Activated CD8-positive, alpha-beta T cell treated with anti-CD3 and anti-CD28 coated beads for 36 hours (primary cell): ENCODE data around the gene SOCS6. TPM values are rescaled to one million over a fixed set of nuclear protein-coding genes. Genes with fewer than 3 reads are reported as not detected.

Experiments used
- ATAC-seq: fragments of 200-7000 bp; cut with Tn5 transposase; one replicate; pipeline ENCODE4 v1.10.0; 2021; ENCODE audit warnings: mild to moderate bottlenecking, moderate library complexity
- CTCF ChIA-PET: fragments of 350-600 bp; sonication (Branson Sonifier 250); formaldehyde crosslinking; loops from one replicate; lab custom pipeline; 2021; ENCODE audit warnings: antibody characterized with exemption; lab: Charles Lee
- POLR2A ChIA-PET: fragments of 350-600 bp; sonication (Branson Sonifier 250); formaldehyde crosslinking; loops from one replicate; lab custom pipeline; 2021; ENCODE audit warnings: antibody characterized with exemption; lab: Charles Lee
- DNase-seq: peaks from one replicate; pipeline ENCODE4 v3.0.0-alpha.2; 2020
- H3K27ac Mint-ChIP-seq: one replicate; pipeline ENCODE4 v1.8.0; 2021; ENCODE audit warnings: mild to moderate bottlenecking, mixed read lengths
- H3K27me3 Mint-ChIP-seq: one replicate; pipeline ENCODE4 v1.8.0; 2021; ENCODE audit warnings: mixed read lengths
- H3K36me3 Mint-ChIP-seq: one replicate; pipeline ENCODE4 v1.8.0; 2021; ENCODE audit warnings: low read depth, mixed read lengths
- H3K4me1 Mint-ChIP-seq: one replicate; pipeline ENCODE4 v1.8.0; 2021; ENCODE audit warnings: low read depth, mixed read lengths
- H3K4me3 Mint-ChIP-seq: one replicate; pipeline ENCODE4 v1.8.0; 2021; ENCODE audit warnings: mild to moderate bottlenecking, moderate library complexity, mixed read lengths
- H3K9me3 Mint-ChIP-seq: one replicate; pipeline ENCODE4 v1.8.0; 2021; ENCODE audit warnings: mixed read lengths
- CTCF ChIP-seq: fragments of 200-600 bp; IDR thresholded peaks from one replicate; pipeline ENCODE4 v1.8.0; 2022; ENCODE audit warnings: antibody characterized with exemption, mild to moderate bottlenecking
- intact Hi-C: fragments of 100-400 bp; cut with micrococcal nuclease; formaldehyde crosslinking; loops from one replicate; pipeline ENCODE4 v1.10.0; 2022
- total RNA-seq, 2 experiments: library from RNA; stranded (reverse); gene quantifications; one replicate each; pipeline ENCODE4 v1.2.3, GENCODE V29; 2021

SOCS6 gene
- total RNA-seq, 2 experiments from 2014 or later = 0.47 to 0.60 TPM

DNA sequence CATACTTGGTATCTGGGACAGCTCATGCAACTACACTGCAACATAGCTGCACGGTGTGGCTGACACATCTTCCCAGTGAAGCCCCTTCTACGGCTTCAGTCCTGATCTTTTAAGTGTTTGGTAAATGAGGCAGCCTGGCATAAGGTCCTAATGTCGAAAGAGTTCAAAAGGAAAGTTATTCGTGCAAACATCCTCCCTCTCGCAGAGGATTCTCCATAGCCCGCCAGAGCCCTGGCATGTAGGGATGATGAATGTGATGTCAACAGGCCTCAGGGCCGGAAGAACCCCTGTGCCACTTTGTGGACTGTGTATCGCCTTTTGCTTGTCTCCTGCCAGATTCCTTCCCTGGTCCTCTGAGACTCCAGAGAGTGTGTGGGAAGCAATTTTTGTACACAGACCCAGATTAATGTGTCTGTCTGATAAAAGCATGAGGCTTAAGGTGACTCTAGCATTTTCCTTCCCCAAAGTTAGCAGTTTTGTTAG is 88.5 kb downstream of the SOCS6 start:
- DNase-seq (no peak), ATAC-seq (no peak)
- POLR2A ChIA-PET = no interaction called here
- Mint-ChIP-seq H3K27ac (no peak overlapping the region), H3K4me3 (no peak overlapping the region), H3K9me3 (no peaks in the 10 kb centered on the region), H3K4me1 (no peaks in the 10 kb centered on the region), H3K36me3 (no peaks in the 10 kb centered on the region), H3K27me3 (peaks cover 5% of the 10 kb centered on the region)
- no peak for TF ChIP-seq CTCF
- CTCF ChIA-PET = no interaction called here
- intact Hi-C loops = no loop called here

DNA sequence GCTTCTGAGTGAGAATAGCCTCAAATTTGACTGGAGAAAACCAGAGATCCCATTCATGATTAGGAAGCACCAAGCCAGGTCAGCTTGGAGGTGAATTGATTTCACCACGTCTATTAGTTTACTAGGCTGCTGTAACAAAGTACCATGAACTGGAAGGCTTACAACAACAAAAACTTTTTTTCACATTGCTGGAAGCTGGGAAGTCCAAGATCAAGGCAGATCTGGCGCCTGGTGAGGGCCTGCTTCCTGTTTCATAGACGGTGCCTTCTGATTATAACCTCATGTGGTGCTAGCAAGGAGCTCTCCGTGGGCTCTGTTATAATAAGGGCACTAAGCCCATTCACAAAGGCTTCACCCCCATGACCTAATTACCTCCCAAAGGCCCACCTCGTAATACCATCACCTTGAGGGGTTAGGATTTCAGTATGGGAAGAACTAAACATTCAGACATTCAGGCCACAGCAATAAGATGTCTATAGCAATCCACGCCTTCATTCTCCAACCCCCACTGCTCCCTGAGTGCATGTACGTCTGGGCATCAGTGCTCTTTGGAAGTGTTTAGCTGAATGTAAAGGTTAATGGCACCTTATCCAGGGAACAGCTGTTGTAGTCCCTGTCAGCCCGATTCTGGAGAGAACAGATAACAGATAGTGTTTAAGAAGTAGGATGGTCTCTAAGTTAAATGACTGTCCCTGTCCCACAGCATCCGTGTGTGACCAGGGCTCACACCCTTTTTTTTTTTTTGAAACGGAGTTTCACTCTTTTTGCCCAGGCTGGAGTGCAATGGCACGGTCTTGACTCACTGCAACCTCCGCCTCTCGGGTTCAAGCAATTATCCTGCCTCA is 89.2 kb downstream of the SOCS6 start:
- ATAC-seq (no peak), DNase-seq (no peak)
- peaks cover 5% of the 10 kb centered on the region for H3K27me3 Mint-ChIP-seq
- ChIA-PET POLR2A (no interaction called here), CTCF (no interaction called here)
- no peaks in the 10 kb centered on the region for H3K9me3 Mint-ChIP-seq
- H3K4me1 Mint-ChIP-seq = no peaks in the 10 kb centered on the region
- H3K4me3 Mint-ChIP-seq = no peak overlapping the region
- intact Hi-C loops = no loop called here
- no peak for TF ChIP-seq CTCF
- H3K27ac Mint-ChIP-seq = no peak overlapping the region
- no peaks in the 10 kb centered on the region for H3K36me3 Mint-ChIP-seq

Other genes starting within 250 kb of the SOCS6 start
- 10 to 100 TPM; 27.0 to 27.2 TPM for gene RTTN, start 83.4 kb upstream of the SOCS6 start, total RNA-seq